ENCODE measurements around the gene HELZ. TPM values are rescaled to one million over a fixed set of nuclear protein-coding genes. Genes with fewer than 3 reads are reported as not detected.
"Not testable (repeated sequence)": the region's sequence is repeated elsewhere in the genome, so short reads cannot be mapped to it uniquely, and the experiment has no call there.

HELZ gene
- total and polyA plus RNA-seq, 4 donors: 3.8 to 69.2 (median 25.7) TPM

DNA sequence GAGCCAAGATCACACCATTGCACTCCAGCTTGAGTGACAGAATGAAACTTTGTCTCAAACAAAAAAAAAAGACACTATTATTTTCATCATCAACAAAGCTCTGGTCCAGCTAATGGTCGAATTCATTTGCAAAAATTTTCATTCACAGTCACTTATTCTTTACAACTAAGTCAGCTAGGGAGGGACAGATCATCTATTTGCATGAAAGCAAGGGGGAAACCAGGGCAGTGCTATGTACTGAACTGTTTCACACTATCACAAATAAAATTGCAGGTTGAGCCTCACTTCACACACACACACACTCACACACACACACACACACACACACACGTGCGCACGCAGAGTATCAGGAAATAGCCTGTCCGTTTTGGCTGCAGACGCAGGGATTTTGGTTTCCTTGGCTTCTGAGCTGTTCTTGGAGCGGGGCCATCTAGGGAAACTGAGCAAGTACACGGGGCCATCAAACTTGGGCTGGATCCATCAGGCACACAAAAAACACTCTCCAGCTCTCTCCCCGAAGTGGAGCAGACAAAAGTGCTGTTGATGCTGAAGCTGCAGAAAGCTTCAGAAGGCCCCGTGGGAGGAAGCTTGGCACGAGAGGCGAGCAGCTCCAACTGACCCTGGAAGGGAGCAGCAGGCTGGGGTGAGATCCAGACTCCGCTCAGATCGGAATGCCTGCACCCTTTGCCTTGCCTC, 44.3 kb upstream of the HELZ start:
- Histone ChIP-seq H3K27ac (ENCODE audit: low read depth in 1 of 2, low read length in 2 of 2) (peak overlapping the region; percentile 15 to 29), H3K9ac (ENCODE audit: low read depth in 1 of 2, low read length in 2 of 2) (no peak overlapping the region), H3K9me3 (ENCODE audit: control insufficient read depth in 4 of 4, low read length in 3 of 4) (no peaks in the 10 kb centered on the region), H3K4me1 (ENCODE audit: control insufficient read depth in 4 of 4, insufficient read depth in 4 of 4, low read length in 3 of 4) (peaks cover 0 to 13% (median 7%) of the 10 kb centered on the region in 4 donors), H3K4me3 (ENCODE audit: low read depth in 1 of 3, low read length in 3 of 3) (no peak overlapping the region), H3K27me3 (ENCODE audit: control insufficient read depth in 4 of 4, insufficient read depth in 4 of 4, low read length in 3 of 4) (no peaks in the 10 kb centered on the region), H3K36me3 (ENCODE audit: control insufficient read depth in 4 of 4, insufficient read depth in 3 of 4, low read depth in 1 of 4, low read length in 3 of 4) (no peaks in the 10 kb centered on the region)
- WGBS: 13% methylated on average over 14 of the region's 14 CpGs
- no peak for DNase-seq (ENCODE audit: low spot score)
- TF ChIP-seq YY1 (IDR thresholded peaks at IDR 0.05): peak; percentile 40
- peak; percentile 85 for TF ChIP-seq NR2F2 (IDR thresholded peaks at IDR 0.05)
- no peak for TF ChIP-seq TAF1 (conservative IDR thresholded peaks at IDR 0.05)
- peak; percentile 9 for TF ChIP-seq FOXA2 (IDR thresholded peaks at IDR 0.05)
- TF ChIP-seq, protein P1, sequence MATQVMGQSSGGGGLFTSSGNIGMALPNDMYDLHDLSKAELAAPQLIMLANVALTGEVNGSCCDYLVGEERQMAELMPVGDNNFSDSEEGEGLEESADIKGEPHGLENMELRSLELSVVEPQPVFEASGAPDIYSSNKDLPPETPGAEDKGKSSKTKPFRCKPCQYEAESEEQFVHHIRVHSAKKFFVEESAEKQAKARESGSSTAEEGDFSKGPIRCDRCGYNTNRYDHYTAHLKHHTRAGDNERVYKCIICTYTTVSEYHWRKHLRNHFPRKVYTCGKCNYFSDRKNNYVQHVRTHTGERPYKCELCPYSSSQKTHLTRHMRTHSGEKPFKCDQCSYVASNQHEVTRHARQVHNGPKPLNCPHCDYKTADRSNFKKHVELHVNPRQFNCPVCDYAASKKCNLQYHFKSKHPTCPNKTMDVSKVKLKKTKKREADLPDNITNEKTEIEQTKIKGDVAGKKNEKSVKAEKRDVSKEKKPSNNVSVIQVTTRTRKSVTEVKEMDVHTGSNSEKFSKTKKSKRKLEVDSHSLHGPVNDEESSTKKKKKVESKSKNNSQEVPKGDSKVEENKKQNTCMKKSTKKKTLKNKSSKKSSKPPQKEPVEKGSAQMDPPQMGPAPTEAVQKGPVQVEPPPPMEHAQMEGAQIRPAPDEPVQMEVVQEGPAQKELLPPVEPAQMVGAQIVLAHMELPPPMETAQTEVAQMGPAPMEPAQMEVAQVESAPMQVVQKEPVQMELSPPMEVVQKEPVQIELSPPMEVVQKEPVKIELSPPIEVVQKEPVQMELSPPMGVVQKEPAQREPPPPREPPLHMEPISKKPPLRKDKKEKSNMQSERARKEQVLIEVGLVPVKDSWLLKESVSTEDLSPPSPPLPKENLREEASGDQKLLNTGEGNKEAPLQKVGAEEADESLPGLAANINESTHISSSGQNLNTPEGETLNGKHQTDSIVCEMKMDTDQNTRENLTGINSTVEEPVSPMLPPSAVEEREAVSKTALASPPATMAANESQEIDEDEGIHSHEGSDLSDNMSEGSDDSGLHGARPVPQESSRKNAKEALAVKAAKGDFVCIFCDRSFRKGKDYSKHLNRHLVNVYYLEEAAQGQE (IDR thresholded peaks at IDR 0.05): peak; percentile 15
- TF ChIP-seq, protein P2, sequence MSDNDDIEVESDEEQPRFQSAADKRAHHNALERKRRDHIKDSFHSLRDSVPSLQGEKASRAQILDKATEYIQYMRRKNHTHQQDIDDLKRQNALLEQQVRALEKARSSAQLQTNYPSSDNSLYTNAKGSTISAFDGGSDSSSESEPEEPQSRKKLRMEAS (IDR thresholded peaks at IDR 0.05): peak; percentile 77
- TF ChIP-seq RAD21 (IDR thresholded peaks at IDR 0.05): peak; percentile 56 to 62
- peak; percentile 9 to 20 for TF ChIP-seq JUND (IDR thresholded peaks at IDR 0.05)
- TF ChIP-seq, protein P3, sequence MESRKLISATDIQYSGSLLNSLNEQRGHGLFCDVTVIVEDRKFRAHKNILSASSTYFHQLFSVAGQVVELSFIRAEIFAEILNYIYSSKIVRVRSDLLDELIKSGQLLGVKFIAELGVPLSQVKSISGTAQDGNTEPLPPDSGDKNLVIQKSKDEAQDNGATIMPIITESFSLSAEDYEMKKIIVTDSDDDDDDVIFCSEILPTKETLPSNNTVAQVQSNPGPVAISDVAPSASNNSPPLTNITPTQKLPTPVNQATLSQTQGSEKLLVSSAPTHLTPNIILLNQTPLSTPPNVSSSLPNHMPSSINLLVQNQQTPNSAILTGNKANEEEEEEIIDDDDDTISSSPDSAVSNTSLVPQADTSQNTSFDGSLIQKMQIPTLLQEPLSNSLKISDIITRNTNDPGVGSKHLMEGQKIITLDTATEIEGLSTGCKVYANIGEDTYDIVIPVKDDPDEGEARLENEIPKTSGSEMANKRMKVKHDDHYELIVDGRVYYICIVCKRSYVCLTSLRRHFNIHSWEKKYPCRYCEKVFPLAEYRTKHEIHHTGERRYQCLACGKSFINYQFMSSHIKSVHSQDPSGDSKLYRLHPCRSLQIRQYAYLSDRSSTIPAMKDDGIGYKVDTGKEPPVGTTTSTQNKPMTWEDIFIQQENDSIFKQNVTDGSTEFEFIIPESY (IDR thresholded peaks at IDR 0.05): peak; percentile 58
- TF ChIP-seq, protein P4, sequence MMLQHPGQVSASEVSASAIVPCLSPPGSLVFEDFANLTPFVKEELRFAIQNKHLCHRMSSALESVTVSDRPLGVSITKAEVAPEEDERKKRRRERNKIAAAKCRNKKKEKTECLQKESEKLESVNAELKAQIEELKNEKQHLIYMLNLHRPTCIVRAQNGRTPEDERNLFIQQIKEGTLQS (IDR thresholded peaks at IDR 0.05): no peak
- peak; percentile 33 to 47 for TF ChIP-seq RXRA (IDR thresholded peaks at IDR 0.05)
- no peak for TF ChIP-seq HNF4G (IDR thresholded peaks at IDR 0.05)
- TF ChIP-seq GABPA (IDR thresholded peaks at IDR 0.05 in 1 of 2, conservative IDR thresholded peaks at IDR 0.05 in 1 of 2): no peak
- TF ChIP-seq SP1 (IDR thresholded peaks at IDR 0.05): peak; percentile 32

DNA sequence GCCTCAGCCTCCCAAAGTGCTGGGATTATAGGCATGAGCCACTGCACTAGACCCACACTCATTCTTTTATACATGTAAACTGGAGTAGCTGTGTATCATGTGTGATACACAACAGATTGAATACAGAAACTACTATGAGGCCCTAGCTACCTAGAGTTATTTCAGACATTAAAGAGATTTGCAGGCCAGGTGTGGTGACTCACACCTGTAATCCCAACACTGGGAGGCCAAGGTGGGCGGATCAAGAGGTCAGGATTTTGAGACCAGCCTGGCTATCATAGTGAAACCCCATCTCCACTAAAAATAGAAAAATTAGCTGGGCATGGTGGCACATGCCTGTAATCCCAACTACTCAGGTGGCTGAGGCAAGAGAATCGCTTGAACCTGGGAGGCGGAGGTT, 41.8 kb upstream of the HELZ start:
- not testable (repeated sequence) for H3K27ac ChIP-seq (ENCODE audit: low read depth in 1 of 2, low read length in 2 of 2); H3K4me3 ChIP-seq (ENCODE audit: low read depth in 1 of 3, low read length in 3 of 3); H3K9ac ChIP-seq (ENCODE audit: low read depth in 1 of 2, low read length in 2 of 2); H3K9me3 ChIP-seq (ENCODE audit: control insufficient read depth in 4 of 4, low read length in 3 of 4); H3K27me3 ChIP-seq (ENCODE audit: control insufficient read depth in 4 of 4, insufficient read depth in 4 of 4, low read length in 3 of 4); DNase-seq (ENCODE audit: low spot score); H3K36me3 ChIP-seq (ENCODE audit: control insufficient read depth in 4 of 4, insufficient read depth in 3 of 4, low read depth in 1 of 4, low read length in 3 of 4)
- peaks cover 0 to 11% (median 7%) of the 10 kb centered on the region in 4 donors for H3K4me1 ChIP-seq (ENCODE audit: control insufficient read depth in 4 of 4, insufficient read depth in 4 of 4, low read length in 3 of 4)
- 83% methylated on average over 3 of the region's 3 CpGs for WGBS
